Measurements from ENCODE around the gene RANBP9. TPM values are rescaled to one million over a fixed set of nuclear protein-coding genes. Genes with fewer than 3 reads are reported as not detected.

Gene RANBP9
- 10 to 100 TPM; 43.7 to 45.4 TPM for total RNA-seq
- polyA plus RNA-seq (2013, experiment 1 of 2): 39.4 TPM
- 39.3 TPM for polyA plus RNA-seq (2013, experiment 2 of 2)
- long read RNA-seq, experiment 1, partial matches to known transcripts: 4 of 16 reads
- long read RNA-seq, experiment 1, other reads (novel, unspliced or antisense): 8 of 16 reads
- long read RNA-seq, experiment 2, transcript RANBP9-201 (14 exons, 3,113 nt): major isoform, 21 of 44 reads
- long read RNA-seq, experiment 2, partial matches to known transcripts: 8 of 44 reads
- long read RNA-seq, experiment 2, other reads (novel, unspliced or antisense): 15 of 44 reads
- long read RNA-seq, experiment 3, partial matches to known transcripts: 3 of 16 reads
- long read RNA-seq, experiment 3, other reads (novel, unspliced or antisense): 12 of 16 reads
- long read RNA-seq, experiment 4, partial matches to known transcripts: 1 of 6 reads
- long read RNA-seq, experiment 4, other reads (novel, unspliced or antisense): 4 of 6 reads

DNA sequence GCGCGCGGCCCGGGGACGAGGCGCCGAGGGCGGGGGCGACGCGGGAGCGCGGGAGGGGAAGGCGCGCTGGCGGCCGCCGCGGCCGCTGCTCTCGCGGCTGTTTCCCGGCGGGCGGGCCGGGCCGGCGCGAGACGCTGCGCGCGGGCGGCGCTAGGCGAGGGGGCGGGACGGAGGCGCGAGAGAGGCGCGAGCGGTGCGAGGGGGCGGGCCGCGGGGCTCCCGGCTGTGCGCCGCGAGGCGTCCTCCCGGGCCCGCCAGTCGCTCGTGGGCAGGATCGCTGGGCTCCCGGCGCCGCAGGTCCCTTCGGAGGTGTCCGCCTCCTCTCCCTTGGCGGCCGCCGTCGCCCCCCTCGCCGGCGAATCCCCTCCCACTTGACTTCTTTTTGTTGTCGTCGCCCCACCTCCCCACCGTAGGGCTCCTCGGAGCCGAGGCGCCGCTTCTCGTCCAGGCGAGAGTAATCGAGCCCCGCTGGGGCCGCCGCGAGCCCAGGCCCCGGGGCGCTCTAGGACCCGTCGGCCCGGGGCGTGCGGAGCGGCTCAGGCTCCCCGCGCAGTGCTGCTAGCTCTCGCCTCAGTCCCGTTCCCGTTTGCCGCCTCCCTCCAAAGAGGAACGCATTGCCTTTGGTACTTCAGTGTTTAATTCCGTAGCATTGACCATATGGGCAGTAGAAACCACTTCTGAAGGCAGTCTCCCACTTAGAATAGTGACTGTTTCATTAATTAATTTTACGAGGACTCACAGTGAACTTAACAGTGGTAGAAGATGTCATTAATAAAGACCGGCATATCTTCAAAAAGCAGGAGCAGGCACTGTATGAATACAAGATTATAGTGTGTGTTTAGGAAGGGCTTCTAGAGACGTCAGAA, at the start of gene RANBP9:
RANBP9 (minus strand) TSS at position 103 of the 866 bp plus-strand sequence. CDS start 330 bp downstream, outside the sequence.
- Histone ChIP-seq H3K4me1 (ENCODE audit: control insufficient read depth, insufficient read depth, low read length) (no peaks in the 10 kb centered on the region), H3K27me3 (ENCODE audit: control insufficient read depth, insufficient read depth, low read length, poor library complexity, severe bottlenecking) (no peaks in the 10 kb centered on the region), H3K9me3 (ENCODE audit: control insufficient read depth, low read length) (peaks cover 6% of the 10 kb centered on the region), H3K27ac (ENCODE audit: low read depth, low read length) (peak within 1 kb of the TSS; percentile 93), H3K4me3 (ENCODE audit: low read length) (peak within 1 kb of the TSS; percentile 96), H3K36me3 (ENCODE audit: control insufficient read depth, insufficient read depth, low read length) (peaks cover 6% of the 10 kb centered on the region), H3K9ac (ENCODE audit: extremely low read depth, low read length, poor library complexity, severe bottlenecking) (peak within 1 kb of the TSS; percentile 93)
- Mint-ChIP-seq H3K27me3 (ENCODE audit: insufficient read depth) (no peaks in the 10 kb centered on the region), H3K4me3 (peak within 1 kb of the TSS; percentile 82), H3K4me1 (peaks cover 32% of the 10 kb centered on the region), H3K27ac (peak within 1 kb of the TSS; percentile 94), H3K36me3 (ENCODE audit: low read depth) (no peaks in the 10 kb centered on the region), H3K9me3 (peaks cover 12% of the 10 kb centered on the region)
- WGBS, 2 experiments (ENCODE audit: insufficient coverage in 1 of 2, insufficient read length in 1 of 2): 1 to 2% methylated on average over 26 to 102 of the region's 102 CpGs
- peak; percentile 95 for DNase-seq
- TF ChIP-seq, protein P1, sequence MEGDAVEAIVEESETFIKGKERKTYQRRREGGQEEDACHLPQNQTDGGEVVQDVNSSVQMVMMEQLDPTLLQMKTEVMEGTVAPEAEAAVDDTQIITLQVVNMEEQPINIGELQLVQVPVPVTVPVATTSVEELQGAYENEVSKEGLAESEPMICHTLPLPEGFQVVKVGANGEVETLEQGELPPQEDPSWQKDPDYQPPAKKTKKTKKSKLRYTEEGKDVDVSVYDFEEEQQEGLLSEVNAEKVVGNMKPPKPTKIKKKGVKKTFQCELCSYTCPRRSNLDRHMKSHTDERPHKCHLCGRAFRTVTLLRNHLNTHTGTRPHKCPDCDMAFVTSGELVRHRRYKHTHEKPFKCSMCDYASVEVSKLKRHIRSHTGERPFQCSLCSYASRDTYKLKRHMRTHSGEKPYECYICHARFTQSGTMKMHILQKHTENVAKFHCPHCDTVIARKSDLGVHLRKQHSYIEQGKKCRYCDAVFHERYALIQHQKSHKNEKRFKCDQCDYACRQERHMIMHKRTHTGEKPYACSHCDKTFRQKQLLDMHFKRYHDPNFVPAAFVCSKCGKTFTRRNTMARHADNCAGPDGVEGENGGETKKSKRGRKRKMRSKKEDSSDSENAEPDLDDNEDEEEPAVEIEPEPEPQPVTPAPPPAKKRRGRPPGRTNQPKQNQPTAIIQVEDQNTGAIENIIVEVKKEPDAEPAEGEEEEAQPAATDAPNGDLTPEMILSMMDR (conservative IDR thresholded peaks at IDR 0.05): no peak

DNA sequence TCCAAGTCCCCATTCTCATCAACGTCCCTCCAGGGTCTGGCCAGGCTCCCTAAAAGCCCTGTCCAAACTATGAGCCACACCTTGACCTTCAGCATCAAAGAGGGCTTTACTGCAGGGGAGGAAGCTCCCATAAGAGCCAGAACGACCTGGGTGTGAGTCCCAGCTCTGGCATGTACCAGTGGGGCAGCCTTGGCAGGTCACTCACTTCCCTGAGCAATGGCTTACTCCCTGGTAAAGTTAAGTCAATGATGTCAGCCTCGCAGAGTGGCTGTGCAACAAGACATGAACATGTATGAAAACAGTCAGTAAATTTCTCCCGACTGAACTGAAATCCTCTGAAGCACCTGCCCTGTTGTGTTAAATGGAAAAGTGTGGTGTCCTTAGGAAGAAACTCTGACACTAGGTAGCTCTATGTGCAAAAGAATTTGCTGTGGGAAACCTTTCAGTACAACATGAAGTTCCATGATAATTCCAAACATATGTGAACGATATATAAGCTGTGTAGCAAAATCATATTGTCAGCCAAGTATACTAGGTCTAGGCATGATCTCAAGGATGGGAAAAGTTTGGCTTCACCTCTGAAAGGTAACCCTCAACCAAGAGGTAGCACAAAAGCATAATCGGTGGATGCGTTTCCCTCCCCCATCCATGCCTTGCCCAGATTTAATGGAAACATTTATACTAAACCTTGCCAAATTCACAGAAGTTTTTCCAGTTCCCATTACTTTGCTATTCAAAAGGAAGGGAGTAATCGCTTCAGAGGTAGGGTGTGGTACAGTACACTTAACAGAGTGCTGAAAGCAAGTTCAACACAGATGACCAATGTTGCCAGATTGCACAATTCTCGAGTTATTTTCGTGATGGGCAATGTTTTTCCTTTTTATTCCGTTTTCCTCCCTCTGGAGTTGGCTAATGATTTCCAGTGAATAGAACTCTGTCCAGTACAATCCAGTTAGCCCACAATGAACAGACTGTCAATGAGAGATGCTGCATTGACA, 49.0 kb upstream of the RANBP9 start:
- no peaks in the 10 kb centered on the region for H3K27me3 ChIP-seq (ENCODE audit: control insufficient read depth, insufficient read depth, low read length, poor library complexity, severe bottlenecking)
- WGBS, 2 experiments (ENCODE audit: insufficient coverage in 1 of 2, insufficient read length in 1 of 2): 87 to 91% methylated on average over 7 to 11 of the region's 11 CpGs
- H3K27ac Mint-ChIP-seq: no peak overlapping the region

More for the DNA sequence above, 49.0 kb upstream of the RANBP9 start:
- Histone ChIP-seq H3K27ac (ENCODE audit: low read depth, low read length) (no peak overlapping the region), H3K9me3 (ENCODE audit: control insufficient read depth, low read length) (no peaks in the 10 kb centered on the region), H3K4me3 (ENCODE audit: low read length) (no peak overlapping the region), H3K4me1 (ENCODE audit: control insufficient read depth, insufficient read depth, low read length) (no peaks in the 10 kb centered on the region), H3K9ac (ENCODE audit: extremely low read depth, low read length, poor library complexity, severe bottlenecking) (no peak overlapping the region), H3K36me3 (ENCODE audit: control insufficient read depth, insufficient read depth, low read length) (no peaks in the 10 kb centered on the region)
- DNase-seq: no peak
- H3K4me1 Mint-ChIP-seq: no peaks in the 10 kb centered on the region
- H3K36me3 Mint-ChIP-seq (ENCODE audit: low read depth): no peaks in the 10 kb centered on the region
- no peaks in the 10 kb centered on the region for H3K27me3 Mint-ChIP-seq (ENCODE audit: insufficient read depth)
- H3K9me3 Mint-ChIP-seq: no peaks in the 10 kb centered on the region
- TF ChIP-seq, protein P1 (conservative IDR thresholded peaks at IDR 0.05): no peak
- H3K4me3 Mint-ChIP-seq: no peak overlapping the region

Data from endodermal cell (in vitro differentiated cells).